Inflammatory macrophage treated with lipopolysaccharide for 4 hours (primary cell): Measurements from ENCODE around the gene OR8B8.
"Not testable (repeated sequence)": the region's sequence is repeated elsewhere in the genome, so short reads cannot be mapped to it uniquely, and the experiment has no call there.

Source experiments
- DNase-seq: peaks from one replicate; pipeline ENCODE4 v3.0.0-alpha.2; 2020

OR8B8 gene

GRCh38 chr11:124441081-124441480, 4.4 kb downstream of the OR8B8 start:
- DNase-seq = no peak

GRCh38 chr11:124440608-124441007, 4.9 kb downstream of the OR8B8 start:
- DNase-seq = no peak

GRCh38 chr11:124434699-124435098, 10.8 kb downstream of the OR8B8 start:
- no peak for DNase-seq

- DNase-seq = no peak
These were observed 15.9 kb downstream of the OR8B8 start for GRCh38 chr11:124429599-124429998.

GRCh38 chr11:124424384-124424921, 21.0 kb downstream of the OR8B8 start, which contains the start of gene OR8B4:
OR8B4 (minus strand) TSS chr11:124424871; CDS start chr11:124424871, 0 bp downstream.
- DNase-seq = no peak

- no peak for DNase-seq
These were observed 24.5 kb downstream of the OR8B8 start for GRCh38 chr11:124421043-124421442.

GRCh38 chr11:124415356-124415923, 30.1 kb downstream of the OR8B8 start:
- peak; percentile 25 for DNase-seq

GRCh38 chr11:124409906-124410305, 35.6 kb downstream of the OR8B8 start:
- no peak for DNase-seq

- DNase-seq = no peak
These were observed 39.9 kb downstream of the OR8B8 start for GRCh38 chr11:124405581-124405980.

GRCh38 chr11:124403186-124403585, 42.3 kb downstream of the OR8B8 start:
- not testable (repeated sequence) for DNase-seq

GRCh38 chr11:124402326-124402922, 43.1 kb downstream of the OR8B8 start:
- peak; percentile 67 for DNase-seq

- no peak for DNase-seq
These were observed 46.6 kb downstream of the OR8B8 start, which contains the start of gene OR8B3 for GRCh38 chr11:124398924-124399323. OR8B3 (minus strand) TSS chr11:124399024; CDS start chr11:124397351, 1,673 bp downstream.

GRCh38 chr11:124396847-124397246, 48.6 kb downstream of the OR8B8 start:
- not testable (repeated sequence) for DNase-seq

GRCh38 chr11:124394408-124394807, 51.1 kb downstream of the OR8B8 start:
- no peak for DNase-seq
